K562 (cell line): ENCODE data around the gene NFE2. TPM values are rescaled to one million over a fixed set of nuclear protein-coding genes. Genes with fewer than 3 reads are reported as not detected.
A peak's percentile ranks its signal among the peaks of the same experiment; 100 is the strongest.

Source experiments
- ATF1 ChIP-seq, 2 experiments: fragments of 450-650 bp in 1 of 2; IDR thresholded peaks; 2 replicates each; pipeline ENCODE4 v1.6.1; 2016; ENCODE audit warnings: missing compliant biosample characterization in 1 of 2, missing genetic modification characterization in 1 of 2
- ATF4 ChIP-seq: fragments of 450-650 bp; formaldehyde crosslinking; IDR thresholded peaks from 2 replicates; pipeline ENCODE4 v1.4.0; 2022; ENCODE audit warnings: mild to moderate bottlenecking, moderate library complexity
- ELF1 ChIP-seq: fragments of 200-800 bp; sonication (Bioruptor generic); IDR thresholded peaks from 2 replicates; pipeline ENCODE4 v1.6.1; 2016; ENCODE audit warnings: missing genetic modification characterization, missing compliant biosample characterization
- FOS ChIP-seq: IDR thresholded peaks from 3 replicates; pipeline ENCODE4 v1.6.1; 2011; ENCODE audit not compliant: insufficient read length; ENCODE audit errors: extremely low read depth
- HNRNPH1 ChIP-seq: fragments of 200-400 bp; formaldehyde crosslinking; optimal IDR thresholded peaks from 2 replicates; pipeline ENCODE3; 2017; ENCODE audit warnings: low read depth, mild to moderate bottlenecking, low read length, moderate library complexity
- KDM1A ChIP-seq, 2 experiments: fragments of 450-650 bp; IDR thresholded peaks; 2 replicates each; pipeline ENCODE4 v1.6.1; 2016; ENCODE audit warnings: mild to moderate bottlenecking in 2 of 2
- NCOA4 ChIP-seq: fragments of 450-650 bp; IDR thresholded peaks from 2 replicates; pipeline ENCODE4 v1.6.1; 2018; ENCODE audit warnings: mild to moderate bottlenecking; ENCODE audit not compliant: partially characterized antibody
- NFYB ChIP-seq: IDR thresholded peaks from 2 replicates; pipeline ENCODE4 v1.6.1; 2011; ENCODE audit warnings: mild to moderate bottlenecking, moderate library complexity; ENCODE audit not compliant: insufficient read length; ENCODE audit errors: extremely low read depth
- RFX7 ChIP-seq: fragments of 250-450 bp; sonication (Bioruptor Pico); IDR thresholded peaks from 2 replicates; pipeline ENCODE4 v1.5.1; 2021; ENCODE audit warnings: mild to moderate bottlenecking
- SAP30 ChIP-seq: fragments of 200-600 bp; sonication (generic); IDR thresholded peaks from 2 replicates; pipeline ENCODE4 v1.6.1; 2012; ENCODE audit warnings: borderline replicate concordance, low read depth, mild to moderate bottlenecking, moderate library complexity, low read length, control low read depth, inconsistent platforms; ENCODE audit not compliant: insufficient read depth, poor library complexity, severe bottlenecking
- SPI1 ChIP-seq: IDR thresholded peaks from 2 replicates; pipeline ENCODE4 v1.6.1; 2011; ENCODE audit warnings: low read depth, low read length, control low read depth, borderline replicate concordance
- TCF3 ChIP-seq: sonication (generic); formaldehyde crosslinking; IDR thresholded peaks from 2 replicates; pipeline ENCODE4 v1.4.0; 2020; ENCODE audit warnings: mild to moderate bottlenecking, missing genetic modification reagents
- TOE1 ChIP-seq, 2 experiments: fragments of 450-650 bp in 1 of 2; sonication (generic) in 1 of 2; formaldehyde crosslinking in 1 of 2; IDR thresholded peaks; 2 replicates each; pipeline versions ENCODE4 v1.7.1 to v1.8.0; 2016 to 2022; ENCODE audit warnings: borderline replicate concordance in 2 of 2, mild to moderate bottlenecking in 2 of 2, antibody characterized with exemption in 1 of 2, inconsistent platforms in 1 of 2, low read depth in 1 of 2, missing genetic modification reagents in 1 of 2, moderate library complexity in 1 of 2
- TRIM25 ChIP-seq: fragments of 450-650 bp; IDR thresholded peaks from 2 replicates; pipeline ENCODE4 v1.7.0; 2016; ENCODE audit warnings: borderline replicate concordance
- UBTF ChIP-seq, 2 experiments: IDR thresholded peaks; 2 replicates each; pipeline ENCODE4 v1.6.1; 2012; ENCODE audit warnings: improper control_type of control experiment in 2 of 2, low read depth in 2 of 2, low read length in 2 of 2, borderline replicate concordance in 1 of 2
- ZBTB26 ChIP-seq: fragments of 450-650 bp; formaldehyde crosslinking; IDR thresholded peaks from 2 replicates; pipeline ENCODE4 v1.4.0; 2022; ENCODE audit warnings: missing genetic modification characterization
- ZEB2 ChIP-seq: fragments of 450-650 bp; IDR thresholded peaks from 2 replicates; pipeline ENCODE4 v1.6.1; 2016
- ZKSCAN1 ChIP-seq: fragments of 150-350 bp; IDR thresholded peaks from 2 replicates; pipeline ENCODE4 v1.6.1; 2016; ENCODE audit warnings: low read depth, low read length
- ZNF143 ChIP-seq: sonication (generic); formaldehyde crosslinking; IDR thresholded peaks from 2 replicates; pipeline ENCODE4 v1.9.0; 2022; ENCODE audit warnings: mild to moderate bottlenecking, missing genetic modification reagents
- ZNF311 ChIP-seq: fragments of 250-450 bp; sonication (Bioruptor Pico); IDR thresholded peaks from 2 replicates; pipeline ENCODE4 v1.4.0; 2020; ENCODE audit warnings: mild to moderate bottlenecking, moderate library complexity
- ZNF551 ChIP-seq: fragments of 250-450 bp; sonication (Bioruptor Pico); IDR thresholded peaks from 2 replicates; pipeline ENCODE4 v1.5.0; 2021; ENCODE audit warnings: mild to moderate bottlenecking, moderate library complexity
- polyA plus RNA-seq, 8 experiments: library from polyadenylated mRNA; depleted of rRNA in 4 of 8; stranded (reverse) in 5 of 8; unstranded in 3 of 8; fragments of >200 nt; fragmentation: Nextera tagmentation in 2 of 8; fragmentation: Illumina TruSeq in 1 of 8; extraction: Ambion mirVana in 2 of 8; extraction: Trizol in 1 of 8; gene quantifications; 2 replicates each; pipeline versions ENCODE4 v1.2.1 to v1.2.3, GENCODE V29; 2011 to 2014; ENCODE audit warnings: inconsistent platforms in 1 of 8, missing spikeins in 1 of 8
- total RNA-seq, 7 experiments: library from RNA; depleted of rRNA in 6 of 7; stranded (reverse); fragments of >200 nt in 6 of 7; fragmentation: Illumina TruSeq in 2 of 7; extraction: Trizol in 2 of 7; gene quantifications; 2 replicates each; pipeline versions ENCODE4 v1.2.1 to v1.2.3, GENCODE V29; 2011 to 2021; ENCODE audit warnings: low replicate concordance in 1 of 7

The NFE2 gene
- total and polyA plus RNA-seq, 9 of the 15 experiments (the other 6 are each of a cell fraction or from before 2014, with no cell fraction given), result 12.3 to 282 (median 208) TPM

- no peak for TF ChIP-seq ATF4
- no peak for TF ChIP-seq ATF1 (CRISPR knock-in tag; IDR thresholded peaks at IDR 0.05)
- peak; percentile 13; the same call in 1 of the 2 replicates for TF ChIP-seq ATF1 (tag; IDR thresholded peaks at IDR 0.05)
- no peak for TF ChIP-seq NFYB
- no peak for TF ChIP-seq RFX7 (CRISPR knock-in tag)
- TF ChIP-seq ZKSCAN1, result no peak
- no peak for TF ChIP-seq NCOA4
- TF ChIP-seq SPI1, result 0 out of 2 replicates have a peak, but pooled peaks have one; percentile 1
- no peak for TF ChIP-seq ZNF311
- no peak for TF ChIP-seq KDM1A (IDR thresholded peaks at IDR 0.05)
- TF ChIP-seq SAP30, result peak; percentile 69
- TF ChIP-seq ZBTB26 (CRISPR knock-in tag), result 0 out of 2 replicates have a peak, but pooled peaks have one; percentile 19
- no peak for TF ChIP-seq ZNF551
- no peak for TF ChIP-seq FOS
- TF ChIP-seq HNRNPH1, result no peak
- peak; percentile 70; the same call in 1 of the 2 replicates for TF ChIP-seq TRIM25
- no peak for TF ChIP-seq UBTF (IDR thresholded peaks at IDR 0.05; ENCODE audit: borderline replicate concordance in 1 of 2, low read depth in 2 of 2, low read length in 2 of 2)
- 0 out of 2 replicates have a peak, but pooled peaks have one; percentile 53 for TF ChIP-seq ELF1 (tag)
- TF ChIP-seq ZNF143 (CRISPR knock-in tag), result no peak
- TF ChIP-seq TCF3 (CRISPR knock-in tag), result 0 out of 2 replicates have a peak, but pooled peaks have one; percentile 20
- TF ChIP-seq TOE1 (IDR thresholded peaks at IDR 0.05; ENCODE audit: borderline replicate concordance), result 0 out of 2 replicates have a peak, but pooled peaks have one; percentile 56
- no peak for TF ChIP-seq TOE1 (CRISPR knock-in tag; IDR thresholded peaks at IDR 0.05; ENCODE audit: borderline replicate concordance, low read depth)
- TF ChIP-seq ZEB2, result no peak
Measured at GRCh38 chr12:54279227-54279631, 21.6 kb downstream of the NFE2 start (continued).
